Loucy (cell line): ENCODE measurements around the gene FARS2.

Experiments
- EZH2phosphoT487 ChIP-seq: fragments of 200-600 bp; IDR thresholded peaks from 2 replicates; pipeline ENCODE4 v1.6.1; 2018; ENCODE audit warnings: antibody characterized with exemption, mild to moderate bottlenecking, moderate library complexity, borderline replicate concordance
- TF ChIP-seq, protein P1 (sequence below): fragments of 200-600 bp; sonication (generic); conservative IDR thresholded peaks from 2 replicates; pipeline ENCODE4 v1.5.1; 2014; ENCODE audit warnings: mild to moderate bottlenecking, antibody characterized with exemption, low read length

DNA sequence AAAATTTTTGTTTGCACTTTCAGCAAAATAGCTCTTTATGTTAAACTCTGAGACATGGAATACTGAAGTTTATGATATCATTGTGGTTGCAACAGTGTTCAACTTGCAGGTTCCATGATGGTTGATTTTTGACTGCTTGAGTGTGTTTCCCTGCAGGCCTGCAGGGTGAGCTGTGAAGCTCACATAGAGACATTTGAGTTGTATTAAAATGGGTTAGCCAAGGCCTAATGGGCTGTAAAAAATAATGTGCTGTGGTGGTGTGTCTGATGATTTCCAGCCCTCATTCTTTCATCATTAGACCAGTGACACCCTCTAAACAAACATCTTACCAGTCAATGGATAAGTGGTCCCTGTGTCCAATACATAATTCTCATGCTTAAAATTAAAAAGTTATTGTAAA lies 321.4 kb downstream of the FARS2 start:
- TF ChIP-seq, protein P1, sequence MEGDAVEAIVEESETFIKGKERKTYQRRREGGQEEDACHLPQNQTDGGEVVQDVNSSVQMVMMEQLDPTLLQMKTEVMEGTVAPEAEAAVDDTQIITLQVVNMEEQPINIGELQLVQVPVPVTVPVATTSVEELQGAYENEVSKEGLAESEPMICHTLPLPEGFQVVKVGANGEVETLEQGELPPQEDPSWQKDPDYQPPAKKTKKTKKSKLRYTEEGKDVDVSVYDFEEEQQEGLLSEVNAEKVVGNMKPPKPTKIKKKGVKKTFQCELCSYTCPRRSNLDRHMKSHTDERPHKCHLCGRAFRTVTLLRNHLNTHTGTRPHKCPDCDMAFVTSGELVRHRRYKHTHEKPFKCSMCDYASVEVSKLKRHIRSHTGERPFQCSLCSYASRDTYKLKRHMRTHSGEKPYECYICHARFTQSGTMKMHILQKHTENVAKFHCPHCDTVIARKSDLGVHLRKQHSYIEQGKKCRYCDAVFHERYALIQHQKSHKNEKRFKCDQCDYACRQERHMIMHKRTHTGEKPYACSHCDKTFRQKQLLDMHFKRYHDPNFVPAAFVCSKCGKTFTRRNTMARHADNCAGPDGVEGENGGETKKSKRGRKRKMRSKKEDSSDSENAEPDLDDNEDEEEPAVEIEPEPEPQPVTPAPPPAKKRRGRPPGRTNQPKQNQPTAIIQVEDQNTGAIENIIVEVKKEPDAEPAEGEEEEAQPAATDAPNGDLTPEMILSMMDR, result peak; percentile 43
- TF ChIP-seq EZH2phosphoT487, result no peak
